IgD-negative memory B cell (primary cell): ENCODE measurements around the gene SPTBN5. TPM values are rescaled to one million over a fixed set of nuclear protein-coding genes. Genes with fewer than 3 reads are reported as not detected.

Experiments used
- H3K27ac Mint-ChIP-seq, 3 donors: one replicate each; pipeline ENCODE4 v1.8.0; 2020 to 2022; ENCODE audit warnings: mild to moderate bottlenecking in 3 of 3, mixed read lengths in 3 of 3, moderate library complexity in 1 of 3
- H3K27me3 Mint-ChIP-seq: one replicate; pipeline ENCODE4 v1.8.0; 2021; ENCODE audit warnings: mixed read lengths
- H3K36me3 Mint-ChIP-seq: one replicate; pipeline ENCODE4 v1.8.0; 2020; ENCODE audit warnings: mild to moderate bottlenecking, mixed read lengths
- H3K4me1 Mint-ChIP-seq, 3 donors: one replicate each; pipeline ENCODE4 v1.8.0; 2020 to 2022; ENCODE audit warnings: mixed read lengths in 3 of 3, mild to moderate bottlenecking in 1 of 3
- H3K4me3 Mint-ChIP-seq, 4 donors: one replicate each; pipeline ENCODE4 v1.8.0; 2020 to 2022; ENCODE audit warnings: mild to moderate bottlenecking in 4 of 4, mixed read lengths in 4 of 4, moderate library complexity in 3 of 4
- H3K9me3 Mint-ChIP-seq, 3 donors: one replicate each; pipeline ENCODE4 v1.8.0; 2020 to 2021; ENCODE audit warnings: mixed read lengths in 3 of 3, mild to moderate bottlenecking in 1 of 3
- polyA plus RNA-seq: library from polyadenylated mRNA; unstranded; fragments of 300-500 nt; fragmentation: Illumina TruSeq; gene quantifications from one replicate; pipeline ENCODE4 v1.2.3, GENCODE V29; 2021

The SPTBN5 gene
- polyA plus RNA-seq, 1 donor from 2014 or later: not detected

GRCh38 chr15:41822471-41822870 is 71.4 kb downstream of the SPTBN5 start:
- no peaks in the 10 kb centered on the region for H3K9me3 Mint-ChIP-seq
- H3K36me3 Mint-ChIP-seq: peaks cover 2% of the 10 kb centered on the region
- H3K27ac Mint-ChIP-seq: peak overlapping the region in 1 of 3 donors; percentile 55
- H3K27me3 Mint-ChIP-seq: no peaks in the 10 kb centered on the region
- H3K4me1 Mint-ChIP-seq: peaks cover 0 to 2% (median 1%) of the 10 kb centered on the region in 3 donors
- H3K4me3 Mint-ChIP-seq: peak overlapping the region in 1 of 4 donors; percentile 52

- Mint-ChIP-seq H3K36me3 (peaks cover 2% of the 10 kb centered on the region), H3K9me3 (no peaks in the 10 kb centered on the region), H3K4me3 (no peak overlapping the region), H3K27me3 (no peaks in the 10 kb centered on the region), H3K4me1 (peaks cover 0 to 2% (median 1%) of the 10 kb centered on the region in 3 donors), H3K27ac (peak overlapping the region in 1 of 3 donors; percentile 8)
Observed at GRCh38 chr15:41821831-41822230, 72.0 kb downstream of the SPTBN5 start.

GRCh38 chr15:41820791-41821423 is 72.9 kb downstream of the SPTBN5 start:
- Mint-ChIP-seq H3K36me3 (peaks cover 2% of the 10 kb centered on the region), H3K9me3 (no peaks in the 10 kb centered on the region), H3K27me3 (no peaks in the 10 kb centered on the region), H3K27ac (peak overlapping the region in 1 of 3 donors; percentile 8), H3K4me1 (no peaks in the 10 kb centered on the region), H3K4me3 (peak overlapping the region in 1 of 4 donors; percentile 75)

DNA sequence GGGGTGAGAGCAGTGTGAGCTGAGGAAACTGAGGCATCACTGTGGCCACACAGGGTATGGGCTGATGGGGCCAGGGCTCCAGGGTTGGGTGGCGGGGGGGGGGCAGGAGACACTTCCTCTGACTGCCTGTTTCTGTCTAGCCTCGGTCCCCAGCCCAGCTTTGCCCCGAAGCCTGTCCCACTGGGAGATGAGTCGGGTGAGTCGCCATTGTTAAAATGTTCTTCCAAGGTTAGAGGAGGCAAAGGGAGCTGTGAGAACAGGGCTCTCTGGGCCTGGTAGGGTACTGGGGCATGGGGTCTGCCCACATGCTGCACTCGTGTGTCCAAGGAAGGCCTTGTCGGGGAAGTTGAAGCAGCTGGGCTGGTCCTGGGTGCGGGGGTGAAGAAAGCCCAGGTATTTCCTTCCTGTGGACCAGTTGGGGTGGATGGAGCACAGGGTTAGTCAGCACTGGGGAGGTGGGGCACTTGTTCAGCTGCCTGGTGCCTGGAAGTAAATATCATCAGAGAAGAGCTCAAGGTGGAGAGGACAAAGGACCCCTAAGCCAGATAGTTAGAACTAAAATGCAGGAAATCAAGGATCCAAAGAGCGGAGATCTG is 74.3 kb downstream of the SPTBN5 start:
- no peak overlapping the region for H3K27ac Mint-ChIP-seq
- H3K9me3 Mint-ChIP-seq: no peaks in the 10 kb centered on the region
- no peaks in the 10 kb centered on the region for H3K27me3 Mint-ChIP-seq
- no peak overlapping the region for H3K4me3 Mint-ChIP-seq
- no peaks in the 10 kb centered on the region for H3K4me1 Mint-ChIP-seq
- peaks cover 2% of the 10 kb centered on the region for H3K36me3 Mint-ChIP-seq

- peaks cover 2% of the 10 kb centered on the region for H3K36me3 Mint-ChIP-seq
- no peak overlapping the region for H3K27ac Mint-ChIP-seq
- no peaks in the 10 kb centered on the region for H3K9me3 Mint-ChIP-seq
- H3K27me3 Mint-ChIP-seq: no peaks in the 10 kb centered on the region
- H3K4me3 Mint-ChIP-seq: no peak overlapping the region
- no peaks in the 10 kb centered on the region for H3K4me1 Mint-ChIP-seq
Observed at GRCh38 chr15:41817781-41818180, 76.1 kb downstream of the SPTBN5 start.

DNA sequence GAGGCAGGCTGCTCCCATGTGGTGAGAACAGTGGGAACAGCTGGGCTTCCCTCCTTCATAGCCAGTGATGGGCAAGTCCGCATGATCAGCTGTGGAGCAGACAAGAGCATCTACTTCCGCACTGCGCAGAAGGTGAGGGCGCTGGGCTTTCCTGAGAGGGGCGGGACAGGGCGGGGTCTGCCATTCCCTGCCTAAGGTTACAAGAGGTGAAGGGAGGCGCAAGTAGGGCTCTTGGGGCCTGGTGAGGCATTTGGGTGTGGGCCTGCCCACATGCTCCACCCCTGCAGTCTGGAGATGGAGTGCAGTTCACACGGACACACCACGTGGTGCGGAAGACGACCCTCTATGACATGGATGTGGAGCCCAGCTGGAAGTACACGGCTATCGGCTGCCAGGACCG is 76.5 kb downstream of the SPTBN5 start:
- Mint-ChIP-seq H3K9me3 (no peaks in the 10 kb centered on the region), H3K36me3 (peaks cover 2% of the 10 kb centered on the region), H3K4me3 (no peak overlapping the region), H3K27ac (no peak overlapping the region), H3K27me3 (no peaks in the 10 kb centered on the region), H3K4me1 (no peaks in the 10 kb centered on the region)

DNA sequence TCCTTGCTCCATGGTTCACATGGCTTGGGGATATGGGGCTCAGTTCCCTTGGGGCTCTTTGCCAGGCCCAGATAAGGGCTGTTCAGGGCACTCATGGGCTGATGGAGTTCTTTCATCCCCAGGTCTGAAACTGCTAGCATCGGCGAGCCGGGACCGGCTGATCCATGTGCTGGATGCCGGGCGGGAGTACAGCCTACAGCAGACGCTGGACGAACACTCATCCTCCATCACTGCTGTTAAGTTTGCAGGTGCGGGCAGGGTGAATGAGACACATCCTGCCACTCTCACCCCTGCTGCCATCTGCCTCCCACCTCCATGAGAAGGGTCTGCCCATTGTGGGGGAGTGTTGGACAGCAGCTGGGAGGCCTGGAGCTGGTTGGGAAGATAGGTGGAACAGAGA is 77.1 kb downstream of the SPTBN5 start:
- H3K9me3 Mint-ChIP-seq: no peaks in the 10 kb centered on the region
- H3K27ac Mint-ChIP-seq: no peak overlapping the region
- no peak overlapping the region for H3K4me3 Mint-ChIP-seq
- no peaks in the 10 kb centered on the region for H3K4me1 Mint-ChIP-seq
- peaks cover 2% of the 10 kb centered on the region for H3K36me3 Mint-ChIP-seq
- no peaks in the 10 kb centered on the region for H3K27me3 Mint-ChIP-seq

DNA sequence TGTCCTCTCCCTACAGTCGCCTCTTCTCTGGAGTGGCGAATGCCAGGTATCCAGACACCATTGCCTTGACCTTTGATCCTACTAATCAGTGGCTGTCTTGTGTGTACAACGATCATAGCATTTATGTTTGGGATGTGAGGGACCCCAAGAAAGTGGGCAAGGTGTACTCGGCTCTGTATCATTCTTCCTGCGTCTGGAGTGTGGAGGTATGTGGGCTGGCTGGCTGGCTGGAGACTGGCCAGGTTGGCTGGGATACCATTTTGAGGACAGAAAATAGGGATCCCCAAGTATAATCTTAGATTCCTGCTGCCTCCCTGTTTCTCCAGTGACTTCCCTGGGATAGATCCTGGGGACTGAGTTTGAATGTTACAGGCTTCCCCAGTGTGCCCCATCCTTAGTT is 79.3 kb downstream of the SPTBN5 start:
- H3K4me1 Mint-ChIP-seq: peaks cover 5 to 6% (median 6%) of the 10 kb centered on the region in 3 donors
- H3K27me3 Mint-ChIP-seq: no peaks in the 10 kb centered on the region
- no peak overlapping the region for H3K4me3 Mint-ChIP-seq
- H3K9me3 Mint-ChIP-seq: no peaks in the 10 kb centered on the region
- H3K36me3 Mint-ChIP-seq: peaks cover 3% of the 10 kb centered on the region
- H3K27ac Mint-ChIP-seq: no peak overlapping the region

GRCh38 chr15:41813426-41813825 is 80.4 kb downstream of the SPTBN5 start:
- Mint-ChIP-seq H3K4me1 (peaks cover 5 to 6% (median 6%) of the 10 kb centered on the region in 3 donors), H3K36me3 (peaks cover 1% of the 10 kb centered on the region), H3K4me3 (no peak overlapping the region), H3K9me3 (no peaks in the 10 kb centered on the region), H3K27ac (no peak overlapping the region), H3K27me3 (no peaks in the 10 kb centered on the region)

- Mint-ChIP-seq H3K4me1 (peaks cover 5 to 6% (median 6%) of the 10 kb centered on the region in 3 donors), H3K4me3 (peak overlapping the region in 1 of 4 donors; percentile 2)
Observed at GRCh38 chr15:41812820-41813375, 81.0 kb downstream of the SPTBN5 start.

DNA sequence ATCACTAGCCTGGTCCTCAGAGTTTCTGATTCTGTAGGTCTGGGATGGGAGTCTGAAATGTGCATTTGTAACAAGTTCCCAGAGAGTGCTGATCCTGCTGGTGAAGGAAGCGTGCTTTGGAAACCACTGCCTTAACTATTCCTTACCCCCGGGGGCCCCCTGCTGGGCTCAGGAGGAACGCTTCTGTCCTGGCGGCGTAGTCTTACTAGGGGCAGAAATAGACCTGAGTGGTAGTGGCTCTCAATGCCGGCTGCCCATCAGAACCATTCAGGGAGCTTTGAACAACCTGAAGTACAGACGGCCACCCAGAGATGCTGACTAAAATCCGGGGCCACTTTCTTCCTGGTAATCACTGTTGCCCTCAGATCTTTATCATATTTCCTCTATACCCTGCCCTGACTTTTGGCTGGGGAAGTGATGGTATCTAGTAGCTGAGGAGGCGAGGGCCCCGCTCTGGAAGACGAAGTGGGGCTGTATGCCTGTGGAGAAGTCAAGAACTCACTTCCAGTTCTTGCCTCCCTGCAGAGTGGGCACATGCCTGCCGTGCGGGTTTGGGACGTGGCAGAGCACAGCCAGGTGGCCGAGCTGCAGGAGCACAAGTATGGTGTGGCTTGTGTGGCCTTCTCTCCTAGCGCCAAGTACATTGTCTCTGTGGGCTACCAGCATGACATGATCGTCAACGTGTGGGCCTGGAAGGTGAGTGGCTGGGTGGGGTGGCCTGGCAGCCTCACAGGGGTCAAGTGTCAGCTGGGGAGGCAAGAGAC is 82.2 kb downstream of the SPTBN5 start:
- no peaks in the 10 kb centered on the region for H3K27me3 Mint-ChIP-seq
- peaks cover 1% of the 10 kb centered on the region for H3K36me3 Mint-ChIP-seq
- H3K9me3 Mint-ChIP-seq: no peaks in the 10 kb centered on the region
- H3K27ac Mint-ChIP-seq: no peak overlapping the region
- peaks cover 5 to 6% (median 6%) of the 10 kb centered on the region in 3 donors for H3K4me1 Mint-ChIP-seq
- peak overlapping the region in 1 of 4 donors; percentile 22 for H3K4me3 Mint-ChIP-seq

More at GRCh38 chr15:41812820-41813375, 81.0 kb downstream of the SPTBN5 start:
- Mint-ChIP-seq H3K36me3 (peaks cover 1% of the 10 kb centered on the region), H3K9me3 (no peaks in the 10 kb centered on the region), H3K27ac (no peak overlapping the region), H3K27me3 (no peaks in the 10 kb centered on the region)

- Mint-ChIP-seq H3K4me3 (peak overlapping the region in 1 of 4 donors; percentile 22), H3K27me3 (no peaks in the 10 kb centered on the region), H3K4me1 (peaks cover 5 to 6% (median 6%) of the 10 kb centered on the region in 3 donors), H3K36me3 (peaks cover 1% of the 10 kb centered on the region), H3K9me3 (no peaks in the 10 kb centered on the region), H3K27ac (no peak overlapping the region)
Observed at GRCh38 chr15:41810651-41811431, 83.0 kb downstream of the SPTBN5 start.

GRCh38 chr15:41809526-41810220 is 84.2 kb downstream of the SPTBN5 start:
- Mint-ChIP-seq H3K27me3 (no peaks in the 10 kb centered on the region), H3K9me3 (no peaks in the 10 kb centered on the region), H3K4me3 (no peak overlapping the region), H3K27ac (no peak overlapping the region), H3K36me3 (peaks cover 1% of the 10 kb centered on the region), H3K4me1 (peaks cover 5 to 6% (median 6%) of the 10 kb centered on the region in 3 donors)

DNA sequence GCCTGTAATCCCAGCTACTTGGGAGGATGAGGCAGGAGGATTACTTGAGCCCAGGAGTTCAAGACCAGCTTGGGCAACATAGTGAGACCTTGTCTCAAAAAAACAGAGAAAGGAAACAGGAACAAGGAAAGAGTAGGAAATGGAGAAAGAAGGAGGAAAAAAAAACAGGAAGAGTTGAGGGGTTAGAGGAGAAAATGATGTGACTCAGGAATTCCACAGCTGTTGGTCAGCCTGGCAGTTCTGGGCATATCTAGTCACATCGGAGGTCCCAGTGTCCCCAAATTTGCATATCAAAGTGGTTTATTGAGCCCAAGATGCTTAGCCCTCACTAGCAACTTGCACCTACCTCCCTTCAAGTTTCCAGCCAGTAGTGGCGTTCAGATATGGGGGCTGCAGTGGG is 84.7 kb downstream of the SPTBN5 start:
- no peaks in the 10 kb centered on the region for H3K9me3 Mint-ChIP-seq
- H3K4me1 Mint-ChIP-seq: peaks cover 5 to 6% (median 6%) of the 10 kb centered on the region in 3 donors
- H3K4me3 Mint-ChIP-seq: no peak overlapping the region
- H3K27me3 Mint-ChIP-seq: no peaks in the 10 kb centered on the region
- no peak overlapping the region for H3K27ac Mint-ChIP-seq
- H3K36me3 Mint-ChIP-seq: peaks cover 1% of the 10 kb centered on the region
